Keratinocyte (primary cell): ENCODE results near the gene ZNF219.

Experiments
- CTCF ChIP-seq, 3 experiments: IDR thresholded peaks in 1 of 3; conservative IDR thresholded peaks in 1 of 3; optimal IDR thresholded peaks in 1 of 3; 2 replicates in 2 of 3; 3 replicates in 1 of 3; pipeline versions ENCODE3 to v1.5.1; 2011; ENCODE audit warnings: low read length in 3 of 3, mild to moderate bottlenecking in 3 of 3, moderate library complexity in 2 of 3, control low read depth in 1 of 3, inconsistent platforms in 1 of 3; ENCODE audit not compliant: insufficient read depth in 2 of 3; ENCODE audit errors: extremely low read depth in 1 of 3
- EZH2 ChIP-seq: IDR thresholded peaks from one replicate; pipeline ENCODE4 v1.6.1; 2012; ENCODE audit warnings: inconsistent platforms, mild to moderate bottlenecking, low read length, moderate library complexity

GRCh38 chr14:21096978-21097635 lies 1.3 kb downstream of the ZNF219 start:
- no peak for TF ChIP-seq CTCF (optimal IDR thresholded peaks at IDR 0.05 in 1 of 3, IDR thresholded peaks at IDR 0.05 in 1 of 3, conservative IDR thresholded peaks at IDR 0.05 in 1 of 3; ENCODE audit: extremely low read depth in 1 of 3, insufficient read depth in 2 of 3, low read length in 3 of 3)
- TF ChIP-seq EZH2, result no peak
